Neuronal stem cell (in vitro differentiated cells): ENCODE results near the gene OBSCN.

Experiments used
- DNase-seq: peaks from one replicate; pipeline ENCODE4 v3.0.0-alpha.2; 2013; ENCODE audit warnings: low spot score
- H2AFZ ChIP-seq: one replicate; pipeline ENCODE4 v1.6.1; 2013; ENCODE audit warnings: mild to moderate bottlenecking, low read length, inconsistent platforms
- H2AK5ac ChIP-seq: 2 replicates; pipeline ENCODE4 v1.6.1; 2013; ENCODE audit warnings: low read depth, mild to moderate bottlenecking, inconsistent platforms, low read length, moderate library complexity, mixed read lengths
- H2BK120ac ChIP-seq: 2 replicates; pipeline ENCODE4 v1.6.1; 2013; ENCODE audit warnings: low read depth, mild to moderate bottlenecking, inconsistent platforms, low read length, moderate library complexity, mixed read lengths
- H2BK12ac ChIP-seq: one replicate; pipeline ENCODE4 v1.6.1; 2013; ENCODE audit warnings: low read length, inconsistent platforms
- H2BK15ac ChIP-seq: 2 replicates; pipeline ENCODE4 v1.6.1; 2013; ENCODE audit warnings: mild to moderate bottlenecking, low read length, inconsistent platforms, mixed read lengths
- H2BK5ac ChIP-seq: one replicate; pipeline ENCODE4 v1.6.1; 2013; ENCODE audit warnings: inconsistent platforms, mild to moderate bottlenecking, low read length, moderate library complexity
- H3K14ac ChIP-seq: one replicate; pipeline ENCODE4 v1.6.1; 2013; ENCODE audit warnings: low read length, inconsistent platforms
- H3K18ac ChIP-seq: 2 replicates; pipeline ENCODE4 v1.6.1; 2013; ENCODE audit warnings: low read length, inconsistent platforms
- H3K23ac ChIP-seq: 2 replicates; pipeline ENCODE4 v1.6.1; 2013; ENCODE audit warnings: low read depth, mild to moderate bottlenecking, mixed read lengths, low read length, inconsistent platforms; ENCODE audit not compliant: poor library complexity
- H3K27ac ChIP-seq: replicated peaks from 3 replicates; pipeline ENCODE4 v1.5.1; 2013; ENCODE audit warnings: low read length, inconsistent platforms
- H3K27me3 ChIP-seq, 3 experiments: 2 replicates each; pipeline ENCODE4 v1.6.1; 2013; ENCODE audit warnings: low read length in 3 of 3, mild to moderate bottlenecking in 2 of 3, inconsistent platforms in 1 of 3, low read depth in 1 of 3, mixed read lengths in 1 of 3, moderate library complexity in 1 of 3; ENCODE audit not compliant: control insufficient read depth in 3 of 3, insufficient read depth in 3 of 3
- H3K36me3 ChIP-seq, 2 donors: replicated peaks in 1 of 2; 2 replicates each; pipeline ENCODE4 v1.6.1; 2013; ENCODE audit warnings: low read length in 2 of 2; ENCODE audit not compliant: control insufficient read depth in 2 of 2, insufficient read depth in 2 of 2
- H3K4ac ChIP-seq: 2 replicates; pipeline ENCODE4 v1.6.1; 2013; ENCODE audit warnings: inconsistent platforms, mild to moderate bottlenecking, low read length, moderate library complexity
- H3K4me1 ChIP-seq, 2 donors: 1 replicate in 1 of 2; 2 replicates in 1 of 2; pipeline ENCODE4 v1.6.1; 2013; ENCODE audit warnings: low read length in 2 of 2, low read depth in 1 of 2; ENCODE audit not compliant: control insufficient read depth in 2 of 2, insufficient read depth in 1 of 2
- H3K4me2 ChIP-seq: one replicate; pipeline ENCODE4 v1.6.1; 2013; ENCODE audit warnings: mild to moderate bottlenecking, low read length, inconsistent platforms; ENCODE audit not compliant: insufficient read depth, poor library complexity, severe bottlenecking
- H3K4me3 ChIP-seq, 2 donors: 2 replicates each; pipeline ENCODE4 v1.5.1; 2013; ENCODE audit warnings: low read length in 2 of 2, mild to moderate bottlenecking in 2 of 2, inconsistent platforms in 1 of 2, moderate library complexity in 1 of 2
- H3K79me1 ChIP-seq: one replicate; pipeline ENCODE4 v1.6.1; 2013; ENCODE audit warnings: low read depth, mild to moderate bottlenecking, inconsistent platforms, low read length, moderate library complexity
- H3K9ac ChIP-seq: one replicate; pipeline ENCODE4 v1.6.1; 2013; ENCODE audit warnings: mild to moderate bottlenecking, low read depth, low read length, inconsistent platforms; ENCODE audit not compliant: poor library complexity
- H3K9me3 ChIP-seq, 2 donors: replicated peaks in 1 of 2; 2 replicates each; pipeline versions ENCODE3 to v1.6.1; 2013; ENCODE audit warnings: low read length in 2 of 2, mild to moderate bottlenecking in 2 of 2, inconsistent platforms in 1 of 2, low read depth in 1 of 2, mixed read lengths in 1 of 2, moderate library complexity in 1 of 2; ENCODE audit not compliant: control insufficient read depth in 2 of 2, insufficient read depth in 1 of 2
- H4K8ac ChIP-seq: one replicate; pipeline ENCODE4 v1.6.1; 2013; ENCODE audit warnings: low read depth, mild to moderate bottlenecking, inconsistent platforms, low read length, moderate library complexity
- H4K91ac ChIP-seq: one replicate; pipeline ENCODE4 v1.6.1; 2013; ENCODE audit warnings: low read length, low read depth, mild to moderate bottlenecking, inconsistent platforms; ENCODE audit not compliant: poor library complexity
- WGBS, 2 donors: extraction: QIAGEN DNeasy Blood & Tissue Kit; methylation state at CpG; one replicate each; pipeline ENCODE4 v1.1.7; 2013; ENCODE audit warnings: missing lambda C conversion rate in 2 of 2, mixed read lengths in 1 of 2; ENCODE audit not compliant: insufficient read length in 2 of 2, insufficient replicate concordance in 1 of 2; ENCODE audit errors: extremely low coverage in 2 of 2; 5-methylcytosine and 5-hydroxymethylcytosine counted together

OBSCN gene

DNA sequence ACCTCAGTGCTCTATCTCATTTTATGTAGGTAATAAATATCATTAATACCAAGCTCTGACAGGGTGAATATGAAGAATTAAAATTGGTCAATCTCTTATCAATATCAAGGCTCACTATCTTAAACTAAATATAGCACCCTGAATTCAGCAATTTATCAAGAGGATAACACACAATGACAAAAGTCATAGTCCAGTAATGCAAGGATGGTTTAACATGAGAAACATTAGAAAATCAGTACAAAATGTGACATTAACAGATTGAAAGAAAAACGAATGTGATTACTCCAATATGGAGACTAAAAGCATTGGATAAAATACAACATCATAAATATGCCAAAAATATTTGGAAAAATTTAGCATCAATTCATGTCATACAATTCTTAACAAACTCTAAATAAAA lies 53.9 kb downstream of the OBSCN start:
- H2BK12ac ChIP-seq = no peak overlapping the region
- no peak overlapping the region for H2BK15ac ChIP-seq
- no peaks in the 10 kb centered on the region for H3K4me1 ChIP-seq
- H3K4ac ChIP-seq = no peak overlapping the region
- H3K4me3 ChIP-seq = no peak overlapping the region
- H3K18ac ChIP-seq = no peak overlapping the region
- no peak overlapping the region for H3K14ac ChIP-seq
- peaks cover 0 to 10% of the 10 kb centered on the region in 2 donors for H3K36me3 ChIP-seq
- no peak overlapping the region for H4K8ac ChIP-seq
- H2BK120ac ChIP-seq = no peak overlapping the region
- no peak overlapping the region for H2BK5ac ChIP-seq
- no peak overlapping the region for H3K27ac ChIP-seq
- H3K4me2 ChIP-seq = no peak overlapping the region
- no peak overlapping the region for H3K23ac ChIP-seq
- no CpG with 5 or more reads among the region's 1 CpG for WGBS, 2 donors
- no peaks in the 10 kb centered on the region for H3K27me3 ChIP-seq
- H3K9ac ChIP-seq = no peak overlapping the region
- peaks cover 2 to 8% of the 10 kb centered on the region in 2 donors for H3K9me3 ChIP-seq
- DNase-seq = no peak
- no peak overlapping the region for H2AFZ ChIP-seq
- no peak overlapping the region for H4K91ac ChIP-seq
- H2AK5ac ChIP-seq = no peak overlapping the region
- H3K79me1 ChIP-seq = no peaks in the 10 kb centered on the region

- no peak overlapping the region for H3K14ac ChIP-seq
- no peak overlapping the region for H2AK5ac ChIP-seq
- H3K4me2 ChIP-seq = no peak overlapping the region
- no peak overlapping the region for H2AFZ ChIP-seq
- H4K91ac ChIP-seq = no peak overlapping the region
- peaks cover 0 to 6% of the 10 kb centered on the region in 2 donors for H3K36me3 ChIP-seq
- no peaks in the 10 kb centered on the region for H3K4me1 ChIP-seq
- H2BK15ac ChIP-seq = no peak overlapping the region
- no CpG with 5 or more reads among the region's 1 CpG for WGBS, 2 donors
- H3K9me3 ChIP-seq = peaks cover 2 to 5% of the 10 kb centered on the region in 2 donors
- H3K27me3 ChIP-seq = no peaks in the 10 kb centered on the region
- H3K27ac ChIP-seq = no peak overlapping the region
- H4K8ac ChIP-seq = no peak overlapping the region
- H3K18ac ChIP-seq = no peak overlapping the region
- H3K79me1 ChIP-seq = no peaks in the 10 kb centered on the region
- no peak for DNase-seq
- no peak overlapping the region for H3K23ac ChIP-seq
- H3K4me3 ChIP-seq = no peak overlapping the region
- no peak overlapping the region for H2BK5ac ChIP-seq
- no peak overlapping the region for H2BK120ac ChIP-seq
- H2BK12ac ChIP-seq = no peak overlapping the region
- H3K9ac ChIP-seq = no peak overlapping the region
- H3K4ac ChIP-seq = no peak overlapping the region
These were observed 54.6 kb downstream of the OBSCN start for GRCh38 chr1:228262475-228262874.

- Histone ChIP-seq H3K9me3 (peaks cover 2 to 5% of the 10 kb centered on the region in 2 donors), H3K27me3 (no peaks in the 10 kb centered on the region), H3K27ac (no peak overlapping the region), H3K36me3 (peaks cover 0 to 7% of the 10 kb centered on the region in 2 donors), H2BK120ac (no peak overlapping the region), H3K4ac (no peak overlapping the region), H3K14ac (no peak overlapping the region), H3K4me1 (no peaks in the 10 kb centered on the region), H2AK5ac (no peak overlapping the region), H2BK15ac (no peak overlapping the region), H3K4me2 (no peak overlapping the region), H2AFZ (no peak overlapping the region), H2BK5ac (no peak overlapping the region), H2BK12ac (no peak overlapping the region), H3K9ac (no peak overlapping the region), H3K18ac (peak overlapping the region; percentile 38), H4K91ac (no peak overlapping the region), H3K79me1 (no peaks in the 10 kb centered on the region), H4K8ac (no peak overlapping the region), H3K23ac (peak overlapping the region; percentile 30), H3K4me3 (no peak overlapping the region)
- no CpG with 5 or more reads among the region's 10 CpGs for WGBS, 2 donors
- no peak for DNase-seq
These were observed 55.8 kb downstream of the OBSCN start for GRCh38 chr1:228263636-228264035.

- peaks cover 0 to 5% of the 10 kb centered on the region in 2 donors for H3K36me3 ChIP-seq
- no peak overlapping the region for H3K4me3 ChIP-seq
- no peaks in the 10 kb centered on the region for H3K4me1 ChIP-seq
- peaks cover 2% of the 10 kb centered on the region in 2 donors for H3K9me3 ChIP-seq
- no peaks in the 10 kb centered on the region for H3K27me3 ChIP-seq
- no peak overlapping the region for H4K8ac ChIP-seq
- no peak overlapping the region for H3K4me2 ChIP-seq
- H3K27ac ChIP-seq = no peak overlapping the region
- H2BK12ac ChIP-seq = no peak overlapping the region
- peak overlapping the region; percentile 30 for H3K23ac ChIP-seq
- peak overlapping the region; percentile 47 for H3K14ac ChIP-seq
- no peak overlapping the region for H2BK5ac ChIP-seq
- DNase-seq = no peak
- H3K9ac ChIP-seq = peak overlapping the region; percentile 80
- H4K91ac ChIP-seq = no peak overlapping the region
- H2BK120ac ChIP-seq = no peak overlapping the region
- H3K4ac ChIP-seq = no peak overlapping the region
- WGBS, 2 donors = no CpG with 5 or more reads among the region's 24 CpGs
- no peak overlapping the region for H3K18ac ChIP-seq
- no peak overlapping the region for H2AFZ ChIP-seq
- H2AK5ac ChIP-seq = no peak overlapping the region
- H3K79me1 ChIP-seq = no peaks in the 10 kb centered on the region
- no peak overlapping the region for H2BK15ac ChIP-seq
These were observed 56.4 kb downstream of the OBSCN start for GRCh38 chr1:228264090-228264829.
